GM19324 (cell line): ENCODE measurements around the gene AGTPBP1.

Source experiments
- ATAC-seq: cut with Tn5 transposase; IDR thresholded peaks from one replicate; pipeline ENCODE4 v1.9.1; 2021; ENCODE audit warnings: mild to moderate bottlenecking, moderate library complexity; ENCODE audit not compliant: unreplicated experiment, low FRiP score

AGTPBP1 gene

GRCh38 chr9:85514256-85514655 is 227.5 kb downstream of the AGTPBP1 start:
- no peak for ATAC-seq

DNA sequence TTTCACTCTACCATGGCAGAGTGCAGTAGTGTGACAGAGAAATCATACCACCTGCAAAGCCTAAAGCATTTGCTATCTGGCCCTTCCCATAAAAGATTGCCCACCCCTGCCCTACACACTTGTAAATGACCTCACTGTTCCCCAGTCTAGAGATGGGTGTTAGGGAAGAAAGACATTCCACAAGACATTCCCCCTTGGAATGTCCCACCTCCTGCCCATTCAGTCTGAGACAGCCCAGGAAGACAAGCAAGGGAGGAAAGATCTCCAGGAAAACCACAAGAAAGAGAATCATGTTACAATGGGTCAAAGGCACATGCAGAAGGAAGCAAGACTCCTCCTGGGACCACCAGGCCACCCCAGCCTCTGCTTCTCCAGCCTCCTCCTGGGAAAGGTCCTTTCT is 230.0 kb downstream of the AGTPBP1 start:
- ATAC-seq, result no peak

GRCh38 chr9:85510830-85511504 is 230.8 kb downstream of the AGTPBP1 start:
- no peak for ATAC-seq

- ATAC-seq, result no peak
Observed at GRCh38 chr9:85508616-85509015, 233.1 kb downstream of the AGTPBP1 start.

- ATAC-seq, result no peak
Observed at GRCh38 chr9:85505612-85506011, 236.1 kb downstream of the AGTPBP1 start.

DNA sequence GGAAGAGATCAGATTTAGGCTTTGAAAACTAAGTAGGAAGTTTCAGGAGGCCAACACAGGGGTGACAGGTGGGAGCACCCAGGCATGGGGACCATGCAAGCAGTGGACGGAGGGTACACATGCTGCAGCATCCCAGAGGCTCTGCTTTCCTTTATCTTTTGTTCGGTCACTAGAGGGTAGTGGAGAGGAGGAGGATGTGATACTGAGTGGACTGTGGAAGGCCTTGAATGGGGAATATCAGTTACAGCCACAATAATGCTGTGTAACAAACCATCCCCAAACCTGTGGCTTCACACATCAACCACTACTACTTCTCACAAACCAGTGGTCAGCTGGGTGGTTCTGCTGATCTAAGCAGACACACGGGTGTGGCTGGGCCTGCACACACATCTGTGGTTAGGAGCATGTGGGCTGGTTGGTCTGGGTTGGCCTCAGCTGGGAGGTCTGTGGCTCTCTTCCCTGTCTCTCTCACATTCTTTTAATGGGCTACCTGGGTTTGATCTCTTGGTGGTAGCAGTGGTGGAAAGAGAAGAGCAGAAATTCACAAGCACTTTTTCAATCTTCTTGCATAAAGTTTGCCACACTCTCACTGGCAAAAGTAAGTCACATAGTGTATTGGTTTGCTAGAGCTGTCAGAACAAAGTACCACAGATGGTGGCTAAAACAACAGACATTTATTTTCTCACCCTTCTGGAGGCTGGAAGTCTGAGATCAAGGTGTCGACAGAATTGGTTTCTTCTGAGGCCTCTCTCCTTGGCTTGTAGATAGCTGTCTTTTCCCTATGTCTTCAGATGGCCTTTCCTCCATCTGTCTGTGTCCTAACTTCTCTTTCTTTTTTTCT is 238.7 kb downstream of the AGTPBP1 start:
- ATAC-seq, result no peak

- ATAC-seq, result no peak
Observed at GRCh38 chr9:85501882-85502281, 239.9 kb downstream of the AGTPBP1 start.

- ATAC-seq, result no peak
Observed at GRCh38 chr9:85501456-85501855, 240.3 kb downstream of the AGTPBP1 start.
